ENCODE data around the gene SLC38A2. TPM values are rescaled to one million over a fixed set of nuclear protein-coding genes. Genes with fewer than 3 reads are reported as not detected.

The SLC38A2 gene
- total RNA-seq, 2 donors from 2014 or later = 98.5 to 158 TPM

- Histone ChIP-seq H3K9ac (ENCODE audit: low read depth in 2 of 2, low read length in 2 of 2) (peak overlapping the region in 1 of 2 donors; percentile 48), H3K4me1 (peaks cover 36% of the 10 kb centered on the region), H3K4me3 (peak overlapping the region; percentile 2)
Measured at GRCh38 chr12:46367351-46368029, 5.1 kb downstream of the SLC38A2 start.

GRCh38 chr12:46366771-46367170, 5.8 kb downstream of the SLC38A2 start:
- TF ChIP-seq CTCF (IDR thresholded peaks at IDR 0.05) = no peak
- Histone ChIP-seq H3K4me1 (peaks cover 36% of the 10 kb centered on the region), H3K36me3 (peaks cover 35% of the 10 kb centered on the region), H3K27me3 (no peaks in the 10 kb centered on the region), H3K9me3 (no peaks in the 10 kb centered on the region), H3K27ac (no peak overlapping the region), H3K4me3 (no peak overlapping the region), H3K9ac (ENCODE audit: low read depth in 2 of 2, low read length in 2 of 2) (no peak overlapping the region)
- no peak for DNase-seq
- intact Hi-C loops (cut with DNase I) = no loop called here

More at GRCh38 chr12:46367351-46368029, 5.1 kb downstream of the SLC38A2 start:
- intact Hi-C loops (cut with DNase I) = no loop called here
- H3K9me3 ChIP-seq = no peaks in the 10 kb centered on the region
- DNase-seq = no peak
- H3K27me3 ChIP-seq = no peaks in the 10 kb centered on the region
- H3K36me3 ChIP-seq = peaks cover 28% of the 10 kb centered on the region
- H3K27ac ChIP-seq = no peak overlapping the region
- no peak for TF ChIP-seq CTCF (IDR thresholded peaks at IDR 0.05)

GRCh38 chr12:46365951-46366379, 6.6 kb downstream of the SLC38A2 start:
- Histone ChIP-seq H3K36me3 (peaks cover 40% of the 10 kb centered on the region), H3K27ac (peak overlapping the region; percentile 20), H3K9ac (ENCODE audit: low read depth in 2 of 2, low read length in 2 of 2) (no peak overlapping the region), H3K27me3 (no peaks in the 10 kb centered on the region), H3K4me3 (no peak overlapping the region), H3K9me3 (no peaks in the 10 kb centered on the region), H3K4me1 (peaks cover 36% of the 10 kb centered on the region)
- no peak for DNase-seq
- intact Hi-C loops (cut with DNase I) = no loop called here
- TF ChIP-seq CTCF (IDR thresholded peaks at IDR 0.05) = no peak

- intact Hi-C loops (cut with DNase I) = no loop called here
Measured at GRCh38 chr12:46364777-46365580, 7.6 kb downstream of the SLC38A2 start.

GRCh38 chr12:46364300-46364696, 8.3 kb downstream of the SLC38A2 start:
- intact Hi-C loops (cut with DNase I) = no loop called here
- H3K4me3 ChIP-seq = no peak overlapping the region
- no peaks in the 10 kb centered on the region for H3K9me3 ChIP-seq
- DNase-seq = no peak
- TF ChIP-seq CTCF (IDR thresholded peaks at IDR 0.05) = no peak
- H3K9ac ChIP-seq (ENCODE audit: low read depth in 2 of 2, low read length in 2 of 2) = no peak overlapping the region
- H3K36me3 ChIP-seq = peaks cover 45% of the 10 kb centered on the region
- no peaks in the 10 kb centered on the region for H3K27me3 ChIP-seq
- peaks cover 32% of the 10 kb centered on the region for H3K4me1 ChIP-seq
- H3K27ac ChIP-seq = no peak overlapping the region

More at GRCh38 chr12:46364777-46365580, 7.6 kb downstream of the SLC38A2 start:
- peak; percentile 70 for DNase-seq
- peaks cover 36% of the 10 kb centered on the region for H3K4me1 ChIP-seq
- H3K27ac ChIP-seq = peak overlapping the region; percentile 20
- H3K4me3 ChIP-seq = no peak overlapping the region
- H3K36me3 ChIP-seq = peaks cover 45% of the 10 kb centered on the region
- H3K9me3 ChIP-seq = no peaks in the 10 kb centered on the region
- no peaks in the 10 kb centered on the region for H3K27me3 ChIP-seq
- TF ChIP-seq CTCF (IDR thresholded peaks at IDR 0.05) = no peak
- H3K9ac ChIP-seq (ENCODE audit: low read depth in 2 of 2, low read length in 2 of 2) = no peak overlapping the region

Measured in colonic mucosa (tissue), 4 donors.